Neural cell (in vitro differentiated cells): ENCODE data around the gene YKT6. TPM values are rescaled to one million over a fixed set of nuclear protein-coding genes. Genes with fewer than 3 reads are reported as not detected.

Experiments
- H2AFZ ChIP-seq: fragments of 200-600, 300-800 bp; sonication (generic), shearing (Covaris generic); 2 replicates; pipeline ENCODE4 v1.6.0; 2014; ENCODE audit warnings: low read depth, mild to moderate bottlenecking, antibody characterized with exemption, low read length, moderate library complexity
- H3F3A ChIP-seq: fragments of 200-600 bp; shearing (Covaris generic); 2 replicates; pipeline ENCODE4 v1.6.1; 2016; ENCODE audit warnings: mild to moderate bottlenecking, moderate library complexity, mixed read lengths, antibody characterized with exemption, low read length; ENCODE audit not compliant: insufficient read depth, poor library complexity, severe bottlenecking
- H3K27ac ChIP-seq: fragments of 200-600, 300-800 bp; sonication (generic), shearing (Covaris generic); 2 replicates; pipeline ENCODE4 v1.5.1; 2014; ENCODE audit warnings: mild to moderate bottlenecking, low read length, moderate library complexity
- H3K27me3 ChIP-seq: fragments of 300-800, 200-600 bp; sonication (generic), shearing (Covaris generic); 2 replicates; pipeline ENCODE4 v1.6.0; 2014; ENCODE audit warnings: mild to moderate bottlenecking, low read depth, low read length, moderate library complexity; ENCODE audit not compliant: insufficient read depth
- H3K36me3 ChIP-seq: fragments of 300-800, 200-600 bp; sonication (generic), shearing (Covaris generic); 2 replicates; pipeline ENCODE4 v1.5.1; 2014; ENCODE audit warnings: mild to moderate bottlenecking, antibody characterized with exemption, low read length, moderate library complexity; ENCODE audit not compliant: insufficient read depth
- H3K4me2 ChIP-seq: fragments of 300-800, 200-600 bp; sonication (generic), shearing (Covaris generic); 2 replicates; pipeline ENCODE4 v1.6.0; 2014; ENCODE audit warnings: mild to moderate bottlenecking, low read length
- H3K4me3 ChIP-seq: fragments of 300-800, 200-600 bp; sonication (generic), shearing (Covaris generic); 2 replicates; pipeline ENCODE4 v1.5.1; 2014; ENCODE audit warnings: mild to moderate bottlenecking, low read length, moderate library complexity
- H3K79me2 ChIP-seq: fragments of 200-600 bp; shearing (Covaris generic); replicated peaks from 2 replicates; pipeline ENCODE4 v1.6.0; 2014; ENCODE audit warnings: mild to moderate bottlenecking, low read length, moderate library complexity; ENCODE audit not compliant: insufficient read depth
- H3K9ac ChIP-seq: fragments of 300-800, 200-600 bp; sonication (generic), shearing (Covaris generic); 2 replicates; pipeline ENCODE4 v1.6.1; 2016; ENCODE audit warnings: mild to moderate bottlenecking, low read length, mixed read lengths
- H3K9me2 ChIP-seq: fragments of 200-600 bp; shearing (Covaris generic); 2 replicates; pipeline ENCODE4 v1.6.1; 2016; ENCODE audit warnings: mild to moderate bottlenecking, low read length, mixed read lengths; ENCODE audit not compliant: insufficient read depth
- H3K9me3 ChIP-seq: fragments of 200-600, 300-800 bp; sonication (generic), shearing (Covaris generic); 2 replicates; pipeline ENCODE4 v1.6.1; 2016; ENCODE audit warnings: mild to moderate bottlenecking, mixed run types, low read length, moderate library complexity, mixed read lengths
- H4K20me1 ChIP-seq: fragments of 200-600 bp; shearing (Covaris generic); 2 replicates; pipeline ENCODE4 v1.6.1; 2016; ENCODE audit warnings: mild to moderate bottlenecking, mixed run types; ENCODE audit not compliant: insufficient read depth
- EP300 ChIP-seq: fragments of 450-650 bp; conservative IDR thresholded peaks from 2 replicates; pipeline ENCODE4 v1.6.1; 2014; ENCODE audit warnings: antibody characterized with exemption, mild to moderate bottlenecking, moderate library complexity; ENCODE audit not compliant: poor library complexity, severe bottlenecking
- EZH2 ChIP-seq: fragments of 200-600, 300-800 bp; shearing (Covaris generic), sonication (generic); IDR thresholded peaks from 2 replicates; pipeline ENCODE4 v1.6.1; 2014; ENCODE audit warnings: antibody characterized with exemption, low read length, borderline replicate concordance, mild to moderate bottlenecking; ENCODE audit not compliant: insufficient read depth, poor library complexity, severe bottlenecking
- MXI1 ChIP-seq: fragments of 450-650 bp; conservative IDR thresholded peaks from 2 replicates; pipeline ENCODE4 v1.6.1; 2014; ENCODE audit warnings: antibody characterized with exemption, mild to moderate bottlenecking; ENCODE audit not compliant: poor library complexity, severe bottlenecking
- POLR2AphosphoS5 ChIP-seq: IDR thresholded peaks from 2 replicates; pipeline ENCODE4 v1.6.1; 2012
- RAD21 ChIP-seq: fragments of 450-650 bp; conservative IDR thresholded peaks from 2 replicates; pipeline ENCODE4 v1.6.1; 2014; ENCODE audit warnings: antibody characterized with exemption, mild to moderate bottlenecking, moderate library complexity
- SMC3 ChIP-seq: fragments of 450-650 bp; conservative IDR thresholded peaks from 2 replicates; pipeline ENCODE4 v1.6.1; 2014; ENCODE audit warnings: antibody characterized with exemption, mild to moderate bottlenecking, moderate library complexity; ENCODE audit not compliant: poor library complexity
- TAF1 ChIP-seq: IDR thresholded peaks from 2 replicates; pipeline ENCODE4 v1.6.1; 2012; ENCODE audit warnings: low read depth
- polyA plus RNA-seq: library from polyadenylated mRNA; depleted of rRNA; stranded (reverse); fragments of >200 nt; gene quantifications from 2 replicates; pipeline ENCODE4 v1.2.3, GENCODE V29; 2014
- TF ChIP-seq, protein P1 (sequence below): fragments of 450-650 bp; IDR thresholded peaks from 2 replicates; pipeline ENCODE4 v1.5.1; 2014; ENCODE audit warnings: antibody characterized with exemption, mild to moderate bottlenecking, moderate library complexity; ENCODE audit not compliant: poor library complexity, severe bottlenecking
- TF ChIP-seq, protein P2 (sequence below): IDR thresholded peaks from 2 replicates; pipeline ENCODE4 v1.6.1; 2012; ENCODE audit warnings: borderline replicate concordance

Gene YKT6
- polyA plus RNA-seq, 1 donor from 2014 or later = 93.4 TPM

GRCh38 chr7:44222776-44223261, 22.0 kb downstream of the YKT6 start:
- Histone ChIP-seq H3K79me2 (no peaks in the 10 kb centered on the region), H3F3A (no peaks in the 10 kb centered on the region), H3K27me3 (no peaks in the 10 kb centered on the region), H3K9me3 (peaks cover 5% of the 10 kb centered on the region), H3K9ac (no peak overlapping the region), H3K4me2 (no peak overlapping the region), H3K4me3 (no peak overlapping the region), H3K9me2 (no peaks in the 10 kb centered on the region), H2AFZ (no peak overlapping the region), H4K20me1 (no peaks in the 10 kb centered on the region), H3K27ac (no peak overlapping the region), H3K36me3 (no peaks in the 10 kb centered on the region)
- no peak for TF ChIP-seq SMC3
- no peak for TF ChIP-seq MXI1
- TF ChIP-seq, protein P1, sequence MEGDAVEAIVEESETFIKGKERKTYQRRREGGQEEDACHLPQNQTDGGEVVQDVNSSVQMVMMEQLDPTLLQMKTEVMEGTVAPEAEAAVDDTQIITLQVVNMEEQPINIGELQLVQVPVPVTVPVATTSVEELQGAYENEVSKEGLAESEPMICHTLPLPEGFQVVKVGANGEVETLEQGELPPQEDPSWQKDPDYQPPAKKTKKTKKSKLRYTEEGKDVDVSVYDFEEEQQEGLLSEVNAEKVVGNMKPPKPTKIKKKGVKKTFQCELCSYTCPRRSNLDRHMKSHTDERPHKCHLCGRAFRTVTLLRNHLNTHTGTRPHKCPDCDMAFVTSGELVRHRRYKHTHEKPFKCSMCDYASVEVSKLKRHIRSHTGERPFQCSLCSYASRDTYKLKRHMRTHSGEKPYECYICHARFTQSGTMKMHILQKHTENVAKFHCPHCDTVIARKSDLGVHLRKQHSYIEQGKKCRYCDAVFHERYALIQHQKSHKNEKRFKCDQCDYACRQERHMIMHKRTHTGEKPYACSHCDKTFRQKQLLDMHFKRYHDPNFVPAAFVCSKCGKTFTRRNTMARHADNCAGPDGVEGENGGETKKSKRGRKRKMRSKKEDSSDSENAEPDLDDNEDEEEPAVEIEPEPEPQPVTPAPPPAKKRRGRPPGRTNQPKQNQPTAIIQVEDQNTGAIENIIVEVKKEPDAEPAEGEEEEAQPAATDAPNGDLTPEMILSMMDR = no peak
- TF ChIP-seq EZH2 = no peak
- TF ChIP-seq RAD21 = no peak
- no peak for TF ChIP-seq EP300
- no peak for TF ChIP-seq POLR2AphosphoS5
- TF ChIP-seq, protein P2, sequence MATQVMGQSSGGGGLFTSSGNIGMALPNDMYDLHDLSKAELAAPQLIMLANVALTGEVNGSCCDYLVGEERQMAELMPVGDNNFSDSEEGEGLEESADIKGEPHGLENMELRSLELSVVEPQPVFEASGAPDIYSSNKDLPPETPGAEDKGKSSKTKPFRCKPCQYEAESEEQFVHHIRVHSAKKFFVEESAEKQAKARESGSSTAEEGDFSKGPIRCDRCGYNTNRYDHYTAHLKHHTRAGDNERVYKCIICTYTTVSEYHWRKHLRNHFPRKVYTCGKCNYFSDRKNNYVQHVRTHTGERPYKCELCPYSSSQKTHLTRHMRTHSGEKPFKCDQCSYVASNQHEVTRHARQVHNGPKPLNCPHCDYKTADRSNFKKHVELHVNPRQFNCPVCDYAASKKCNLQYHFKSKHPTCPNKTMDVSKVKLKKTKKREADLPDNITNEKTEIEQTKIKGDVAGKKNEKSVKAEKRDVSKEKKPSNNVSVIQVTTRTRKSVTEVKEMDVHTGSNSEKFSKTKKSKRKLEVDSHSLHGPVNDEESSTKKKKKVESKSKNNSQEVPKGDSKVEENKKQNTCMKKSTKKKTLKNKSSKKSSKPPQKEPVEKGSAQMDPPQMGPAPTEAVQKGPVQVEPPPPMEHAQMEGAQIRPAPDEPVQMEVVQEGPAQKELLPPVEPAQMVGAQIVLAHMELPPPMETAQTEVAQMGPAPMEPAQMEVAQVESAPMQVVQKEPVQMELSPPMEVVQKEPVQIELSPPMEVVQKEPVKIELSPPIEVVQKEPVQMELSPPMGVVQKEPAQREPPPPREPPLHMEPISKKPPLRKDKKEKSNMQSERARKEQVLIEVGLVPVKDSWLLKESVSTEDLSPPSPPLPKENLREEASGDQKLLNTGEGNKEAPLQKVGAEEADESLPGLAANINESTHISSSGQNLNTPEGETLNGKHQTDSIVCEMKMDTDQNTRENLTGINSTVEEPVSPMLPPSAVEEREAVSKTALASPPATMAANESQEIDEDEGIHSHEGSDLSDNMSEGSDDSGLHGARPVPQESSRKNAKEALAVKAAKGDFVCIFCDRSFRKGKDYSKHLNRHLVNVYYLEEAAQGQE = no peak
- no peak for TF ChIP-seq TAF1

DNA sequence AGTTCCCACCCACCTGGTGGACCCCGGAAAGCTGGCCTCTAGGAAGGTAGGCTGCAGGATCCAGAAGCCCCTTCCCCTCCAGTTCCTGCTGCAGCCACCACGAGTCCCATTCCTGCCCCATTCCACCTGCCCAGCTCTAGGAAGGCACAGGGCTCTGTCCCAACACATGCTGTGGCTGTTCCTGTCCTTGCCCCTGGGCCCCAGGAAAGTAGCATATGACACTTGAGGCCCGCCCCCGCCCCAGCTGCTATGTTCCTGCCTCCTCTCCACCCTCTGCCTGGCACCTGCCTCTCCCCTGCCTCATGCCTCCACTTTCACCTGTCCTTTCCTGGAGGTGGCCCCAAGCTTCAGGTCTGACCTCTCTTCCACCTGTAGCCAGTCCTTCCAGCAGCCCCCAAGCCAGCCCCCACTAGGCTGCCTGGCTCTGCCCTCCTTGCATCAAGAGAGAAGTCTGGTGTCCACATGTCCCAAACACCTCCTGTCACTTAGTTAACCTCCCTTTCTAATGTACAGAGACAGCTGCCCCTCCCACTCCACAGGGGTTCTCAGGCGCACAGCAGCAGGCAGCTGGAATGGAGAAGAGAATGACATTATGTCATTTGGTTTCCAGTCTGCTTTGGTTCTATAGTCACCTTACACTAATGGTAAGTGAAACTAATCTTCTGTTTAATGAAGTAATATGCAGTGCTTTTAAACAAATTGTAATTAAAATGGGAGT, 22.7 kb downstream of the YKT6 start:
- Histone ChIP-seq H3K27me3 (no peaks in the 10 kb centered on the region), H3K9me3 (peaks cover 5% of the 10 kb centered on the region), H3K4me2 (no peak overlapping the region), H3F3A (no peaks in the 10 kb centered on the region), H3K27ac (no peak overlapping the region), H3K9me2 (no peaks in the 10 kb centered on the region), H3K4me3 (no peak overlapping the region), H3K79me2 (no peaks in the 10 kb centered on the region), H3K36me3 (no peaks in the 10 kb centered on the region), H4K20me1 (no peaks in the 10 kb centered on the region), H2AFZ (no peak overlapping the region), H3K9ac (no peak overlapping the region)
- TF ChIP-seq EZH2 (no peak), MXI1 (no peak), EP300 (no peak), SMC3 (no peak), RAD21 (no peak), POLR2AphosphoS5 (no peak), TAF1 (no peak)
- TF ChIP-seq, protein P2 = no peak
- TF ChIP-seq, protein P1 = no peak
